ENCODE measurements around the gene GSN.

GSN gene

DNA sequence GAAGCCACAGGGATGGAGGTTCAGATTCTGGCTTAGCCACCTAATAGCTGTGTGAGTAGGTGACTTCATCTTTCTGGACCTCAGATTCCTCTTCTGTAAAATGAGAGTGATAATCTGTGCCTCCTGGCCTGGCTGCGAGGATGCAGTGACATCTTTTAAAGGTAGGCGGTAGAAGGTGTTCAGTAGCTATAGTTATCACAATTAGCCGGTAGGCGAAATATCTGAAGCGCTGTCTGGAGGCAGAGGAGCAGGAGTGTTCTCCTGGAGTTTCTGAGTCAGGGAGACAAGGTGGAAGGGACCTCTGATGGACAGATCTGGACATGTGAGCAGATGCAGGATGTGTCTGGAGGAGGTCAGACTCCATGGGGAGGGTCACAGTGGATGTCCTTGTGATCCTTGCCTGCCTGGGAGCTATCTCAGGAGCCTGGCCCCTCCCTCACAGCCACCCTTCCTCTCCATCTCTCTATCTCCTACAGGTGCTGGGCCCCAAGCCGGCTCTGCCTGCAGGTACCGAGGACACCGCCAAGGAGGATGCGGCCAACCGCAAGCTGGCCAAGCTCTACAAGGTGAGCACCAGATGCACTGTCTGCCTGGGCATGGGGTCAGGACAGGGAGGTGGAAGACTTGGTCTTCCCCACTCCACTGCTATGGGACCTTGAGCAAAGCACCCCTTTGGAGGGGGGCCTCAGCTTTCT, 45.6 kb downstream of the GSN start:
- FAIRE-seq (no peak), DNase-seq (ENCODE audit: insufficient read length, low spot score) (no peak)
- TF ChIP-seq, protein P1, sequence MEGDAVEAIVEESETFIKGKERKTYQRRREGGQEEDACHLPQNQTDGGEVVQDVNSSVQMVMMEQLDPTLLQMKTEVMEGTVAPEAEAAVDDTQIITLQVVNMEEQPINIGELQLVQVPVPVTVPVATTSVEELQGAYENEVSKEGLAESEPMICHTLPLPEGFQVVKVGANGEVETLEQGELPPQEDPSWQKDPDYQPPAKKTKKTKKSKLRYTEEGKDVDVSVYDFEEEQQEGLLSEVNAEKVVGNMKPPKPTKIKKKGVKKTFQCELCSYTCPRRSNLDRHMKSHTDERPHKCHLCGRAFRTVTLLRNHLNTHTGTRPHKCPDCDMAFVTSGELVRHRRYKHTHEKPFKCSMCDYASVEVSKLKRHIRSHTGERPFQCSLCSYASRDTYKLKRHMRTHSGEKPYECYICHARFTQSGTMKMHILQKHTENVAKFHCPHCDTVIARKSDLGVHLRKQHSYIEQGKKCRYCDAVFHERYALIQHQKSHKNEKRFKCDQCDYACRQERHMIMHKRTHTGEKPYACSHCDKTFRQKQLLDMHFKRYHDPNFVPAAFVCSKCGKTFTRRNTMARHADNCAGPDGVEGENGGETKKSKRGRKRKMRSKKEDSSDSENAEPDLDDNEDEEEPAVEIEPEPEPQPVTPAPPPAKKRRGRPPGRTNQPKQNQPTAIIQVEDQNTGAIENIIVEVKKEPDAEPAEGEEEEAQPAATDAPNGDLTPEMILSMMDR (IDR thresholded peaks at IDR 0.05; ENCODE audit: insufficient read depth, missing control alignments), result no peak

DNA sequence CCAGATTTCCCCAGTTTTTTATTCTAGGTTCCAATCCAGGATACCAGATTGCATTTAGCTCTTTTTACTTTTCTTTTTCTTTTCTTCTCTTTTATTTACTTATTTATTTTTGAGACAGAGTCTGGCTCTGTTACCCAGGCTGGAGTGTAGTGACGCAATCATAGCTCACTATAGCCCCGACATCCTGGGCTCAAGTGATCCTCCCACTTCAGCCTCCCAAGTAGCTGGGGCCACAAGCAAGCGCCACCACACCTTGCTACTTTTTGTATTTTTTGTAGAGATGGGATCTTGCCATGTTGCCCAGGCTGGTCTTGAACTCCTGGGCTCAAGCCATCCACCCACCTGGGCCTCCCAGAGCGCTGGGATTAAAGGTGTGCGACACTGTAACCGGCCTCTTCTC, 48.4 kb downstream of the GSN start:
- FAIRE-seq (no peak), DNase-seq (ENCODE audit: insufficient read length, low spot score) (no peak)
- TF ChIP-seq, protein P1 (IDR thresholded peaks at IDR 0.05; ENCODE audit: insufficient read depth, missing control alignments), result no peak

DNA sequence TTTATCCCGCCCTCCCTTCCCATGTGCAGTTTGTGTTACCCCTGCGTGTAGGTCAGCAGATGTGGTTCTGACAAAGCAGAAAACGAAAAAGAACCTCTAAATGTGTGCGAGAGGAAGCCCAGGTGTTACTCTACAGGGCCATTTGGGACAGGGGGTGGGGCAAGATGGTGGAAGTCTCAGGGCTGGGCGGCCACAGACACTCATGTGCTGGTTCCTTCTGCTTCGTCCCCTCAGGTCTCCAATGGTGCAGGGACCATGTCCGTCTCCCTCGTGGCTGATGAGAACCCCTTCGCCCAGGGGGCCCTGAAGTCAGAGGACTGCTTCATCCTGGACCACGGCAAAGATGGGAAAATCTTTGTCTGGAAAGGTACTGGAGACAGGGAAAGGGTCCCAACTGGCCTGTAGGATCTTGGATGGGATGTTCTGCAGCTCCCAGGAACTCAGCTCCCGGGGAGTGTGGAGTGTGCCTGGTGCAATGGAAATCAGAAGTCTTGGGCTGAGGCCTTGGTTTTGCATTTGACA, 49.0 kb downstream of the GSN start:
- FAIRE-seq, result no peak
- TF ChIP-seq, protein P1 (IDR thresholded peaks at IDR 0.05; ENCODE audit: insufficient read depth, missing control alignments), result no peak
- DNase-seq (ENCODE audit: insufficient read length, low spot score), result no peak

DNA sequence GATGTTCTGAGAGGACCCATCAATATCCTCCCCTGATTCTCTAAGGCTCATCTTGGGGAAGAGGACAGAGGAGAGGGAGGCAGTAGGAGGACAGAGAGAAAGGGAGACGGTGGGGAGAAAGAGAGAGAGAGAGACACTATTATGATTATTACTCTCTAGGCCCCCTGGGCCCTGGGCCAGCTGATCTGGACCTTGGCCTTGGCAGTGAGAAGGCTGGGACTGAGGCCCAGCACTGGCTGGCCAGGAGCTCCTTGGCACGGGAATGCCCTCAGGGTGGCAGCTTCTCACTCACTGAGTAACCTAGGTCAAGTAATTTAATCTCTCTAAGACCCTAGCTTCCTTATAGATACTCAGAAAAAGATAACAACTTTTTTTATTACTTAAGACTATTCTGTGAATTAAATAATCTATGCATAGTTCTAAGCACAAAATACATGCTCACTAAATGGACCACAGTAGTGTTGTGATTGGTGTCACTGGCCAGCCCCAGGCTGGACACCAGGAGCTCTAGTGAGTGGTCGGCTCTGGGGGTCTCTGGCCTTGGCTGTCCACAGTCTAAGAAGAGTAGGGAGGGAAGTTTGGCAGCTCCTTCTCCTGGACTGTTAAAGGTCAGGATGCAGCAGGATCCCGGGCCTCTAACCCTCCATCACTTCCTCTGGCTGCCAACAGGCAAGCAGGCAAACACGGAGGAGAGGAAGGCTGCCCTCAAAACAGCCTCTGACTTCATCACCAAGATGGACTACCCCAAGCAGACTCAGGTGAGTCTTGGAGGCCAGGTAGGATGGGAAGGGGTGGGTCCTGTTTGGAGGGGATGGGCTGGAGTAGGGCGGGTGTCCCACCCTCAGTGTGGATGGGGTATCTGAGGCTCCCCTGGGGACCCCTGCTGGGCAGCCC, 50.0 kb downstream of the GSN start:
- DNase-seq (ENCODE audit: insufficient read length, low spot score) (no peak), FAIRE-seq (no peak)
- TF ChIP-seq, protein P1 (IDR thresholded peaks at IDR 0.05; ENCODE audit: insufficient read depth, missing control alignments), result no peak

DNA sequence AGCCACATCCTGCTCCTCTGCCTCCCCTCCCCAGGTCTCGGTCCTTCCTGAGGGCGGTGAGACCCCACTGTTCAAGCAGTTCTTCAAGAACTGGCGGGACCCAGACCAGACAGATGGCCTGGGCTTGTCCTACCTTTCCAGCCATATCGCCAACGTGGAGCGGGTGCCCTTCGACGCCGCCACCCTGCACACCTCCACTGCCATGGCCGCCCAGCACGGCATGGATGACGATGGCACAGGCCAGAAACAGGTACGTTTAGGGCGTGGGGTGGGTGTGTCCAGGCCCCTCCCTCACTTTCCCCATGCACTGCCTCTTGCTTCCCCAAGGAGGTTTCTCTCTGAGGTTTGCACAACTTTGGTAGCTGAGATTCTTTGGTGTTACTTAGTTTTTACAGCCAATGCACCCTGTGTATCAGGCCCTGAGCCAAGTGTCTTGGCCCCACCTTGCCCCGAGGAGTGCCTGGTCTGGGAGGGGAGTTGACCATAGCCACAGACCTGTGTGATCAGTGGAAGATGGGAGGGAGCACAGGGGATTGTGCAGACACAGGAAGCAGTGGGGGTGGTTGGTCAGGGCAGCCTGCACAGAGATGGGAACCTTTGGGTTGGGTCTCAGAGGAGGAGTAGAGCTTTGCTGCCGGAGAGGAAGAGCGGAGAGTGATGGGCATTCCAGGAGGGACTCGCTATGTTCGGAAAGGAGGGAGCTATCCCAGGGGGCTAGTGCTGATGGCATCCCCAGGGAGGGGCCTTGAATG, 50.8 kb downstream of the GSN start:
- DNase-seq (ENCODE audit: insufficient read length, low spot score) (no peak), FAIRE-seq (no peak)
- TF ChIP-seq, protein P1 (IDR thresholded peaks at IDR 0.05; ENCODE audit: insufficient read depth, missing control alignments), result no peak

DNA sequence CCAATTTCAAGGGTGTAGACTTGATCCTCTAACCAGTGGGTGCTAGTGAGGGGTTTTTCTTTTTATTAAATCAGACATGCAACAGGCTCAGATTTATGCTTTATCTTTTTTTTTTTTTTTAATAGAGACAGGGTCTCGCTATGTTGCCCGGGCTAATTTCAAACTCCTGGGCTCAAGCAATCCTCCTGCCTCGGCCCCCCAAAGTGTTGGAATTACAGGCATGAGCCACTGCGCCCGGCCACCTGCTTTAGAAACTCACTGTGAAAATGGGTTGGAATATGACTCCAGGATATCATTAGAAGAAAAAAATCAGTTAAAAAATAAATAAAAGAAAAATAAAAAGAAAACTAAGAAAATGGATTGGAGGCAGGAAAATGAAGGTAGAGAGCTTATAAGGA, 51.4 kb downstream of the GSN start:
- TF ChIP-seq, protein P1 (IDR thresholded peaks at IDR 0.05; ENCODE audit: insufficient read depth, missing control alignments), result no peak
- DNase-seq (ENCODE audit: insufficient read length, low spot score) (no peak), FAIRE-seq (no peak)

Measured in D721Med (cell line).